BLaER1 (cell line): ENCODE measurements around the gene KIF11.

Experiments used
- H3K27ac ChIP-seq: shearing (Covaris generic); formaldehyde crosslinking; 2 replicates; pipeline ENCODE4 v1.8.1; 2022
- H3K27me3 ChIP-seq: shearing (Covaris generic); formaldehyde crosslinking; 2 replicates; pipeline ENCODE4 v1.8.1; 2022
- H3K36me3 ChIP-seq: shearing (Covaris generic); formaldehyde crosslinking; 2 replicates; pipeline ENCODE4 v1.8.1; 2022
- H3K4me1 ChIP-seq: shearing (Covaris generic); formaldehyde crosslinking; 2 replicates; pipeline ENCODE4 v1.8.1; 2022
- H3K4me2 ChIP-seq: shearing (Covaris generic); formaldehyde crosslinking; 2 replicates; pipeline ENCODE4 v1.8.1; 2022
- H3K4me3 ChIP-seq: shearing (Covaris generic); formaldehyde crosslinking; 2 replicates; pipeline ENCODE4 v1.8.1; 2022
- H3K9ac ChIP-seq: shearing (Covaris generic); formaldehyde crosslinking; 2 replicates; pipeline ENCODE4 v1.8.1; 2022
- H3K9me3 ChIP-seq: shearing (Covaris generic); formaldehyde crosslinking; 2 replicates; pipeline ENCODE4 v1.8.1; 2022
- H4K20me1 ChIP-seq: shearing (Covaris generic); formaldehyde crosslinking; 2 replicates; pipeline ENCODE4 v1.8.1; 2022
- Cebpa-rat ChIP-seq: shearing (Covaris generic); IDR thresholded peaks from 2 replicates; pipeline ENCODE4 v1.8.1; 2022

KIF11 gene

DNA sequence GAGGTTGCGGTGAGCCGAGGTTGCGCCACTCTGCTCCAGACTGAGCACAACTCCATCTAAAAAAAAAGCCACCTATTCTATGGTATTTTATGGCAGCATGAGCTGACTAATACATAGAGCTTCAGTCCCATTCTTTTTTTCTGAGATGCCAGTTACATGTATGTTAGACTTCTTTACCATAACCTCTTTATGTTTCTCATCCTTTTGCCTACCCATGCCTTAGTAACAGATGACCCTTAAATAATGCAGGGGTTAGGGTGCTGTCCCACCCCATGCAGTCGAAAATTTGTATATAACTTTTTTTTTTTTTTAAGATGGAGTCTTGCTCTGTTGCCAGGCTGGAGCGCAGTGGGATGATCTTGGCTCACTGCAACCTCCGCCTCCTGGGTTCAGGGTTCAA lies 74.1 kb downstream of the KIF11 start:
- H3K9me3 ChIP-seq, result peaks cover 11% of the 10 kb centered on the region
- H3K36me3 ChIP-seq, result no peaks in the 10 kb centered on the region
- H3K4me3 ChIP-seq, result no peak overlapping the region
- no peak overlapping the region for H3K4me2 ChIP-seq
- H3K27ac ChIP-seq, result no peak overlapping the region
- H3K27me3 ChIP-seq, result no peaks in the 10 kb centered on the region
- no peaks in the 10 kb centered on the region for H4K20me1 ChIP-seq
- no peak overlapping the region for H3K9ac ChIP-seq
- TF ChIP-seq Cebpa-rat, result no peak
- peaks cover 6% of the 10 kb centered on the region; the same call in 1 of the 2 replicates for H3K4me1 ChIP-seq

DNA sequence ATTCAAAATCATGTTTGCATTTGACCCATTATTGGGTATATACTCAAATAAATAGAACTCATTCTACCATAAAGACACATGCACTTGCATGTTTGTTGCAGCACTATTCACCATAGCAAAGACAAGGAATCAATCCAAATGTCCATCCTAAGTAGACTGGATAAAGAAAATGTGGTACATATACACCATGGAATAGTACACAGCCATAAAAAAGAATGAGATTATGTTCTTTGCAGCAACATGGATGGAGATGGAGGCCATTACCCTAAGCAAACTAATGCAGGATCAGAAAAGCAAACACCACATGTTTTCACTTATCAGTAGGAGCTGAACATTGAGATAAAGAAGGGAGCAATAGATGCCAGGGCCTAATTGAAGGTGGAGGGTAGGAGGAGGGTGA lies 84.8 kb downstream of the KIF11 start:
- Histone ChIP-seq H3K27ac (no peak overlapping the region), H3K9me3 (peaks cover 3% of the 10 kb centered on the region; the same call in 1 of the 2 replicates), H3K4me3 (no peak overlapping the region), H4K20me1 (no peaks in the 10 kb centered on the region), H3K4me1 (no peaks in the 10 kb centered on the region), H3K4me2 (no peak overlapping the region), H3K9ac (no peak overlapping the region), H3K36me3 (no peaks in the 10 kb centered on the region), H3K27me3 (no peaks in the 10 kb centered on the region)
- no peak for TF ChIP-seq Cebpa-rat

DNA sequence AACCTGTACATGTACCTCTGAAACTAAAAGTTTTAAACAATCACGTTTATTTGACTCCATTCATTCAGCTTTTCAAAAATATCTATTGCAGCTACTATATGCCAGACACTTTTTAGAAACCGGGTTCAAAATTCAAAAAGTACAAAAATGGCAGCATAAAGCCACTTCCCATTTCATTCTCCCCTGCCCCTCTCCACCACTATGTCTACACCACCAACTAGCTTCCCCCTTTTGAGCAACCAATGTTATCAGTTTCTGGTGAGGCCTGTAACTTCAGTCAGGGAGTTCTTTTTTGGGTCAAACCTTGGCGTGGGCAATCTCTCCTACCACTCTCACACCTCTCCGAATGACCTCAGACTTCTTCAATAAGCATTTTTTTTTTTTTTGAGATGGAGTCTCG lies 85.3 kb downstream of the KIF11 start:
- H3K27ac ChIP-seq, result no peak overlapping the region
- H3K27me3 ChIP-seq, result no peaks in the 10 kb centered on the region
- no peak overlapping the region for H3K9ac ChIP-seq
- H3K9me3 ChIP-seq, result peaks cover 3% of the 10 kb centered on the region; the same call in 1 of the 2 replicates
- TF ChIP-seq Cebpa-rat, result no peak
- H3K4me1 ChIP-seq, result no peaks in the 10 kb centered on the region
- H4K20me1 ChIP-seq, result no peaks in the 10 kb centered on the region
- H3K4me2 ChIP-seq, result no peak overlapping the region
- H3K36me3 ChIP-seq, result no peaks in the 10 kb centered on the region
- H3K4me3 ChIP-seq, result no peak overlapping the region

DNA sequence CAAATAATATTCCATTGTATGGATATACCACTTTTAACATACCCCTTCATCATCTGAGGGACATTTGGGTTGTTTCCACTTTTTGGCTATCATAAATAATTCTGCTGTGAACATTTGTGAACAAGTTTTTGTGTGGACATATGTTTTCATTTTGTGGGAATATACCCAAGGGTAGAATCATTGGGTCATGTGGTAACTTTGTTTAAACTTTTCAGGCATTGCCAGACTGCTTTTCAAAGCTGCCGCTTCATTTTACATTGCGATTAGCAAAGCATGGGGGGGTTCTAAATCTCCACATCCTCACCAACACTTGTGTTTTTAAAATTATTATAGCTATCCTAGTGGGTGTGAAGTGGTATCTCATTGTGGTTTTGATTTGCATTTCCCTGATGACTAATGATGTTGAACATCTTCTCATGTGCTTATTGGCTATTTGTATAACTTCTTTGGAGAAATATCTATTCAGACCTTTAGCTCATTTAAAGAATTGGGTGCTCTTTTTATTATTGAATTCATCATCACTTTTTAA lies 88.4 kb downstream of the KIF11 start:
- TF ChIP-seq Cebpa-rat, result no peak
- H4K20me1 ChIP-seq, result no peaks in the 10 kb centered on the region
- H3K27ac ChIP-seq, result no peak overlapping the region
- no peaks in the 10 kb centered on the region for H3K4me1 ChIP-seq
- H3K4me3 ChIP-seq, result no peak overlapping the region
- H3K36me3 ChIP-seq, result no peaks in the 10 kb centered on the region
- peaks cover 22% of the 10 kb centered on the region for H3K9me3 ChIP-seq
- no peaks in the 10 kb centered on the region for H3K27me3 ChIP-seq
- H3K9ac ChIP-seq, result no peak overlapping the region
- H3K4me2 ChIP-seq, result no peak overlapping the region

DNA sequence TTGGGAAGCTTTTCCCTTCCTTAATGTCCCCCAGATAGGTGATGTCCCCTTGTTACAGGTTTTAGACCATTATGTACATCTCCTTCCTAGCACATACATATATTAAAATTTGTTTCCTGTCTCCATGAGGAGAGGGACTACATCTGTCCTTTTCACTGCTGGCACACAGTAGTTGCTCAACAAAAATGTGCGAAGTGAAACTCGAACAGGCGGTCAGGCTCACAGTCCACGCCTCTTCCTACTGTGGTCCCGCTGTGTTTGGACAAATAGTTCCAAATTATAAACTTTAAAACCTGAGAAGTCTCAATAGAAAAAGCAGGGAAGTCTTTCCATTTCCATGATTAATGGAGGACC lies 95.6 kb downstream of the KIF11 start:
- no peak for TF ChIP-seq Cebpa-rat
- Histone ChIP-seq H3K9me3 (peaks cover 23% of the 10 kb centered on the region), H4K20me1 (peaks cover 7% of the 10 kb centered on the region; the same call in 1 of the 2 replicates), H3K4me3 (peak overlapping the region; percentile 84), H3K36me3 (peaks cover 7% of the 10 kb centered on the region), H3K27me3 (peaks cover 50% of the 10 kb centered on the region), H3K9ac (peak overlapping the region; percentile 63; the same call in 1 of the 2 replicates), H3K27ac (no peak overlapping the region), H3K4me1 (peaks cover 33% of the 10 kb centered on the region), H3K4me2 (peak overlapping the region; percentile 91)

DNA sequence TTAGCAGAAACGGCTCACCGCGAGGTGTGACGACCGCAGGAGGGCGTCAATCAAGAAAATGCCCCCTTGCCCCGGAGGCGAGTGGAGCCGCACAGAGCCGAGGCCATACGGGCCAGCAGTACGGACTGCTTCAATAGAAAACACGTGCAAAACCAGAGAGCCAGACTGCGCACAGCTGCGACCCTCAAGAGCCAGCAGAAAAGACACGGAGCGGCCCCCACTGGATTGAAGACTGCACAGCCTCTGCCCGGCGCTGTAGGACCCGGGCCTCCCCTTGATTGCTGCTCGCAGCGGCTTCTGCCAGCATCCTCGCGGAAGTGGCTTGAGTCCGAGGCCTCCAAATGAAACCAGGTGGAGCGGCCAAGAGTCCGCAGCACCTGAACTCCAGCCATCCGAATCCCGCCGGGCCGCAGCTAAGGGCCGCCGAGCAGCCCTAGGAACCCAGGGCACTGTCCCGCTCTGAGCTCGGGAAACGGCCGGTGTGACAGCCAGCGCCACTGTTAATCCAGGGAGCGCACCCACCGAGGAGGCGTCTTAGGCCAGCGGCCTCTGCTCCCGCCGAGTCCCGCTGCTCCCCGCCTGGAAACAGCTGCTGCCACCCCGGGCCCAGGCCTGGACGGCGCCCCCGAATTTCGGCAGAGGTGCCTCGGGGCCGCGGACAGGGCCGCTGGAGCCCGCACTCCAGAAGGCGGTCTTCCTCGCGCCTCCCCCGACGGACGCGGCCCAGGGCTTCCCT lies 96.2 kb downstream of the KIF11 start:
- Histone ChIP-seq H3K36me3 (peaks cover 7% of the 10 kb centered on the region), H3K4me2 (peak overlapping the region; percentile 91), H3K27ac (peak overlapping the region; percentile 19; the same call in 1 of the 2 replicates), H3K27me3 (peaks cover 50% of the 10 kb centered on the region), H3K4me1 (peaks cover 33% of the 10 kb centered on the region), H3K9ac (peak overlapping the region; percentile 63), H3K9me3 (peaks cover 23% of the 10 kb centered on the region), H3K4me3 (peak overlapping the region; percentile 84), H4K20me1 (peaks cover 7% of the 10 kb centered on the region; the same call in 1 of the 2 replicates)
- no peak for TF ChIP-seq Cebpa-rat

DNA sequence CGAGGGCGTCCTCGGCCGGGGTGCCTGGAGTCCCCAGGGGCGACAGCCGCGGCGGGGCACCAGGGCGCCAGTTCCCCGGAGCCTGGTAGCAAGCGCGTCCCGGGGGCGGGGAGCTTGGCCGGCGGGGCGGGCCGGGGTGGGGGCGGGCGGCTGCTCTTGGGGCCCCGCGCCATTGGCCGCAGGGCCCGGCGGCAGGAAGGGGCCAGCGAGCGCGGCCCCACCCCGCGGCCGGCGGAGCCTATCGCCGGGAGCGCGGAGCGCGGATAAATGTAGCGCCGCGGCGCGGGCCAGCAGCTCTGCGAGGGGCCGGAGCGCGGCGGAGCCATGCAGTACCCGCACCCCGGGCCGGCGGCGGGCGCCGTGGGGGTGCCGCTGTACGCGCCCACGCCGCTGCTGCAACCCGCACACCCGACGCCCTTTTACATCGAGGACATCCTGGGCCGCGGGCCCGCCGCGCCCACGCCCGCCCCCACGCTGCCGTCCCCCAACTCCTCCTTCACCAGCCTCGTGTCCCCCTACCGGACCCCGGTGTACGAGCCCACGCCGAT lies 96.8 kb downstream of the KIF11 start, which contains the start of gene HHEX:
HHEX (plus strand) TSS at position 293 of the 548 bp plus-strand sequence; CDS start at position 325, 32 bp downstream.
- Histone ChIP-seq H3K27me3 (peaks cover 50% of the 10 kb centered on the region), H3K36me3 (peaks cover 11% of the 10 kb centered on the region), H3K4me1 (peaks cover 33% of the 10 kb centered on the region), H3K9me3 (peaks cover 20% of the 10 kb centered on the region), H3K4me2 (peak within 1 kb of the TSS; percentile 91), H3K4me3 (peak within 1 kb of the TSS; percentile 84), H4K20me1 (peaks cover 7% of the 10 kb centered on the region; the same call in 1 of the 2 replicates), H3K27ac (peak within 1 kb of the TSS; percentile 94), H3K9ac (peak within 1 kb of the TSS; percentile 87)
- TF ChIP-seq Cebpa-rat, result no peak

DNA sequence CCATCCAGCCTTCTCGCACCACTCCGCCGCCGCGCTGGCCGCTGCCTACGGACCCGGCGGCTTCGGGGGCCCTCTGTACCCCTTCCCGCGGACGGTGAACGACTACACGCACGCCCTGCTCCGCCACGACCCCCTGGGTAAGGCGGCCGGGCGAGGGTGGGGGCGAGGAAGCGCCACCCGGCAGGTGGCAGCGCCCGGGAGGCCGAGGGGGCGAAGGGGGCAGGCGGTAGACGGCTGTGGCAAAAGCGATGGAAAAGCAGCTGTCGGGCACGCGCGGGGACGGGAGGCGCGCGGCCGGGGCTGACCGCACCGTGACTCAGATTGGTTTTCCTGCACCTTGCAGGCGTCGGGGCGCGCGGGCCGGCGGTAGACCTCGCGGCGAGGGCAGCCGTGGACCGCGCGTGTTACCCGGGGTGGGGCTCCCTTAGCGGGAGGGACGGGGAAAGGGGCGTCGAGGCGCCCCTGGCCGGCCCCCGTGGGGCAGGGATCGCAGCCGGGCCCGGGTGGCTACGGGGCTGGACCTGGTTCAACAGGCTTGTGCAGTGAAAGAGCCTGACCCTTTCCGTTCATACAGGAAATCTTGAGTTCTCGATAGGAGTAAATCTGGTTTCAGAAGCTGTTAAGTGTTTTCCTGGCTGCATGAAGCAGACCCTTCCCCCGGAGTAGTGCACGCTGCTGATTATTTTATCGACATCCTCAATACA lies 97.4 kb downstream of the KIF11 start:
- H3K4me1 ChIP-seq, result peaks cover 33% of the 10 kb centered on the region
- peaks cover 7% of the 10 kb centered on the region; the same call in 1 of the 2 replicates for H4K20me1 ChIP-seq
- peak overlapping the region; percentile 94 for H3K27ac ChIP-seq
- H3K9ac ChIP-seq, result peak overlapping the region; percentile 87
- TF ChIP-seq Cebpa-rat, result no peak
- peak overlapping the region; percentile 84 for H3K4me3 ChIP-seq
- peaks cover 17% of the 10 kb centered on the region for H3K36me3 ChIP-seq
- H3K9me3 ChIP-seq, result peaks cover 14% of the 10 kb centered on the region
- peak overlapping the region; percentile 91 for H3K4me2 ChIP-seq
- H3K27me3 ChIP-seq, result peaks cover 50% of the 10 kb centered on the region

DNA sequence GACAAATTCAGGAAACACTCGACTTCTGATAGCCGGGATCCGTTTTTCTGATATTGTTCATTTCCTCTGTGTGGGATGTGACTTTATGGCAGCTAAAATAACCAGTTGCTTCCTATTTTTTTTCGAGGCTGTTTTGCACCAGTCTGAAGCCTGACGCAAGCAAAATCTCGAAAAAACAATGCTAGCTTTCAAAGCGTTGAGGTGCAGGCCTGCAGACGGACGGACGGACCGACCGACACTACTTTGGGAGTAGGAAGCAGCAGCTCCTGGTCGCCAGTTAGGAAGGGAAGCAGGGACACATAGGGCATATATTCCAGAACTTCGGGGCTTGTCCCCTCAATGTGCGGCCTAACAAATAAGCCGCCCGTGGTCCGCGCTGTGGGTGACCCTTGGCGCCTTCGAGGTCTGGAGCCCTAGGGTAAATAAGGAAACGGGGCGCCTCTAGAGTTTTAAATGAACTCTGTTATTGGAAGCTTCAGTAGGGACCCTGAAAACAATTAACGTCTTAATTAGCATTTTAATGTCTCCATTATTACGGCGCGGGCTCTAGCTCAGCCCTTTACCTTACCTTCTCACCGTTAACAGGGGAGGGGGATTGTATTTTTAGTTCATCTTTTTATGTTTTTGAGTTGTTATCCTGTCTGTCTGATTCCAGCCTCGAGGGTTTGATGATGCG lies 98.1 kb downstream of the KIF11 start:
- Histone ChIP-seq H4K20me1 (peaks cover 7% of the 10 kb centered on the region; the same call in 1 of the 2 replicates), H3K9me3 (peaks cover 7% of the 10 kb centered on the region), H3K9ac (peak overlapping the region; percentile 87), H3K27me3 (peaks cover 50% of the 10 kb centered on the region), H3K36me3 (peaks cover 22% of the 10 kb centered on the region), H3K4me2 (peak overlapping the region; percentile 91), H3K4me3 (peak overlapping the region; percentile 84), H3K27ac (peak overlapping the region; percentile 94), H3K4me1 (peaks cover 33% of the 10 kb centered on the region)
- TF ChIP-seq Cebpa-rat, result no peak
